B cell (primary cell): Measurements from ENCODE around the gene MBD6. TPM values are rescaled to one million over a fixed set of nuclear protein-coding genes. Genes with fewer than 3 reads are reported as not detected.

ENCODE experiments used
- ATAC-seq: fragments of 200-7000 bp; cut with Tn5 transposase; one replicate; pipeline ENCODE4 v1.10.0; 2021; ENCODE audit warnings: low read depth, mild to moderate bottlenecking, moderate number of reproducible peaks, moderate library complexity
- CTCF ChIA-PET: fragments of 350-600 bp; sonication (Branson Sonifier 250); formaldehyde crosslinking; loops from one replicate; lab custom pipeline; 2021; ENCODE audit warnings: antibody characterized with exemption, inconsistent platforms; lab: Charles Lee
- POLR2A ChIA-PET: fragments of 350-600 bp; sonication (Branson Sonifier 250); formaldehyde crosslinking; loops from one replicate; lab custom pipeline; 2021; ENCODE audit warnings: antibody characterized with exemption; lab: Charles Lee
- DNase-seq: peaks from one replicate; pipeline ENCODE4 v3.0.0; 2013
- H2AFZ ChIP-seq: 2 replicates; pipeline ENCODE4 v1.6.1; 2012; ENCODE audit warnings: mild to moderate bottlenecking, low read depth, low read length; ENCODE audit not compliant: insufficient read depth, poor library complexity, severe bottlenecking
- H3K27ac ChIP-seq, 2 donors: 1 replicate in 1 of 2; 2 replicates in 1 of 2; pipeline ENCODE4 v1.5.1; 2012 to 2013; ENCODE audit warnings: low read length in 2 of 2, mild to moderate bottlenecking in 2 of 2, moderate library complexity in 1 of 2
- H3K27me3 ChIP-seq, 4 experiments: fragments of 200-600 bp in 1 of 4; sonication (generic) in 1 of 4; replicated peaks in 1 of 4; 1 replicate in 2 of 4; 2 replicates in 2 of 4; pipeline versions ENCODE4 v1.6.1 to v1.7.0; 2013 to 2016; ENCODE audit warnings: low read length in 3 of 4, mild to moderate bottlenecking in 2 of 4, mixed read lengths in 1 of 4, moderate library complexity in 1 of 4; ENCODE audit not compliant: insufficient read depth in 4 of 4, control insufficient read depth in 3 of 4; ENCODE audit errors: control extremely low read depth in 1 of 4
- H3K36me3 ChIP-seq, 2 experiments: replicated peaks in 1 of 2; 1 replicate in 1 of 2; 2 replicates in 1 of 2; pipeline versions ENCODE4 v1.6.1 to v1.7.1; 2013; ENCODE audit warnings: low read length in 1 of 2; ENCODE audit not compliant: insufficient read depth in 2 of 2, control insufficient read depth in 1 of 2; ENCODE audit errors: control extremely low read depth in 1 of 2, extremely low read depth in 1 of 2
- H3K4me1 ChIP-seq, 2 donors: fragments of 200-600 bp in 1 of 2; sonication (generic) in 1 of 2; 1 replicate in 1 of 2; 2 replicates in 1 of 2; pipeline versions ENCODE4 v1.5.1 to v1.6.1; 2013 to 2017; ENCODE audit warnings: low read length in 2 of 2; ENCODE audit not compliant: control insufficient read depth in 2 of 2, insufficient read depth in 2 of 2
- H3K4me2 ChIP-seq: replicated peaks from 2 replicates; pipeline ENCODE3; 2012; ENCODE audit warnings: mild to moderate bottlenecking, low read depth, low read length; ENCODE audit not compliant: poor library complexity, severe bottlenecking
- H3K4me3 ChIP-seq, 5 experiments: fragments of 200-600 bp in 1 of 5; sonication (generic) in 1 of 5; 1 replicate in 3 of 5; 2 replicates in 2 of 5; pipeline versions ENCODE4 v1.5.1 to v1.7.0; 2011 to 2016; ENCODE audit warnings: low read length in 4 of 5, mild to moderate bottlenecking in 4 of 5, low read depth in 2 of 5, control low read depth in 1 of 5, moderate library complexity in 1 of 5; ENCODE audit not compliant: insufficient read depth in 1 of 5; ENCODE audit errors: control extremely low read depth in 1 of 5, extremely low read depth in 1 of 5
- H3K79me2 ChIP-seq: fragments of 200-600 bp; sonication (generic); one replicate; pipeline ENCODE4 v1.6.0; 2016; ENCODE audit warnings: low read length; ENCODE audit not compliant: control insufficient read depth, insufficient read depth
- H3K9ac ChIP-seq: fragments of 200-600 bp; sonication (generic); 2 replicates; pipeline ENCODE4 v1.6.1; 2017; ENCODE audit warnings: mild to moderate bottlenecking, low read length, moderate library complexity
- H3K9me3 ChIP-seq, 3 donors: one replicate each; pipeline versions ENCODE4 v1.6.1 to v1.7.1; 2013; ENCODE audit warnings: low read length in 2 of 3; ENCODE audit not compliant: control insufficient read depth in 2 of 3, insufficient read depth in 1 of 3; ENCODE audit errors: control extremely low read depth in 1 of 3
- H4K20me1 ChIP-seq: 2 replicates; pipeline ENCODE4 v1.6.0; 2012; ENCODE audit warnings: mild to moderate bottlenecking, low read length; ENCODE audit not compliant: insufficient read depth, control insufficient read depth, poor library complexity, severe bottlenecking
- H3K27ac Mint-ChIP-seq: one replicate; pipeline ENCODE4 v1.8.0; 2021; ENCODE audit warnings: mixed read lengths
- H3K27me3 Mint-ChIP-seq: one replicate; pipeline ENCODE4 v1.8.0; 2021; ENCODE audit warnings: mixed read lengths
- H3K4me1 Mint-ChIP-seq: one replicate; pipeline ENCODE4 v1.8.0; 2021; ENCODE audit warnings: mixed read lengths
- H3K4me3 Mint-ChIP-seq: one replicate; pipeline ENCODE4 v1.8.0; 2021; ENCODE audit warnings: mixed read lengths
- H3K9me3 Mint-ChIP-seq: one replicate; pipeline ENCODE4 v1.8.0; 2022; ENCODE audit warnings: mixed read lengths; ENCODE audit not compliant: insufficient read depth
- EZH2 ChIP-seq: IDR thresholded peaks from 2 replicates; pipeline ENCODE4 v1.6.1; 2012; ENCODE audit warnings: borderline replicate concordance, low read depth, mild to moderate bottlenecking, moderate library complexity, low read length; ENCODE audit not compliant: insufficient read depth, poor library complexity, severe bottlenecking
- WGBS: methylation state at CpG from one replicate; pipeline ENCODE4 v1.1.5; 2013; ENCODE audit warnings: missing lambda C conversion rate; ENCODE audit not compliant: insufficient coverage; 5-methylcytosine and 5-hydroxymethylcytosine counted together
- intact Hi-C: fragments of 100-400 bp; cut with micrococcal nuclease; formaldehyde crosslinking; loops from one replicate; pipeline ENCODE4 v1.10.0; 2022
- polyA plus RNA-seq: library from polyadenylated mRNA; depleted of rRNA; stranded (reverse); fragments of >200 nt; gene quantifications from 2 replicates; pipeline ENCODE4 v1.2.3, GENCODE V29; 2012
- total RNA-seq, 2 donors: library from RNA; stranded (reverse); fragments of 120-200 nt in 1 of 2; gene quantifications; 1 replicate in 1 of 2; 2 replicates in 1 of 2; pipeline versions ENCODE4 v1.2.3 to v1.2.4, GENCODE V29; 2013 to 2022
- TF ChIP-seq, protein P1 (sequence below): fragments of 200-600 bp; IDR thresholded peaks from one replicate; pipeline ENCODE4 v1.8.0; 2022; ENCODE audit warnings: antibody characterized with exemption, mild to moderate bottlenecking

The MBD6 gene
- total and polyA plus RNA-seq, 2 donors (not counting 1 experiment from before 2014, with no cell fraction given), result 39.4 to 121 TPM

DNA sequence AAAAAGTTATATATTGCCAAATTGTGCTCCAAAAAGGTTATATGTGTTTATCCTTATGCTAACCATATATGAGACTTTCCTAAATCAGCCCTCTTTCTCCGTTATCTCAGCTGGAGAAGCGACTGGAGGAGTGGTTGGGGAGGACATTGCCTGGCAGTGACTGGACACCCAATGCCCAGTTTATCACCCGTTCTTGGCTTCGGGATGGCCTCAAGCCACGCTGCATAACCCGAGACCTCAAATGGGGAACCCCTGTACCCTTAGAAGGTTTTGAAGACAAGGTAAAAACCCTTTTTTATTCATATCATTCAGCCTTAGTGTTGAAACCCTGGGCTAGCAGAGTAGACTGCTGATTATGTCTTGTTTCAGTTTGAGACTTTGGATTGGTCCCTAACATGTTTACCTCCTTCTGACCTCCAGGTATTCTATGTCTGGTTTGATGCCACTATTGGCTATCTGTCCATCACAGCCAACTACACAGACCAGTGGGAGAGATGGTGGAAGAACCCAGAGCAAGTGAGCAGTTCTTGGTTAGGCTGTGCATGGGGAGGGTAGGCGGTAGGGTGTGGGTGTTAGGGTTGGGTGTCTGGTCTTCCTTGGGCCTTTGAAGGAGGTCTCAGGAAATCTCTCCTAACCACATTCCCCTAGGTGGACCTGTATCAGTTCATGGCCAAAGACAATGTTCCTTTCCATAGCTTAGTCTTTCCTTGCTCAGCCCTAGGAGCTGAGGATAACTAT, 10.9 kb upstream of the MBD6 start:
- intact Hi-C loops, result no loop called here
- Histone ChIP-seq H3K4me3 (no peak overlapping the region), H3K9me3 (no peaks in the 10 kb centered on the region), H3K27ac (peak overlapping the region in 1 of 2 donors; percentile 20), H3K9ac (no peak overlapping the region), H3K4me2 (no peak overlapping the region), H3K27me3 (no peaks in the 10 kb centered on the region), H4K20me1 (peaks cover 5% of the 10 kb centered on the region), H3K36me3 (peaks cover 22 to 61% of the 10 kb centered on the region in 2 experiments), H2AFZ (no peak overlapping the region), H3K79me2 (peaks cover 3% of the 10 kb centered on the region), H3K4me1 (no peaks in the 10 kb centered on the region)
- no peaks in the 10 kb centered on the region for H3K4me1 Mint-ChIP-seq
- no peak for DNase-seq
- no peak overlapping the region for H3K4me3 Mint-ChIP-seq
- no peaks in the 10 kb centered on the region for H3K27me3 Mint-ChIP-seq
- no peak for ATAC-seq
- ChIA-PET POLR2A (interaction anchor here (0.7 kb wide), 1 partner anchor 9 kb away, joined by 5 read pairs; no protein-coding TSS in a partner anchor), CTCF (interaction anchor here (0.7 kb wide), 1 partner anchor 1278 kb away, joined by 4 read pairs; no protein-coding TSS in a partner anchor)
- H3K27ac Mint-ChIP-seq, result peak overlapping the region; percentile 29
- WGBS, result no CpG with 5 or more reads among the region's 7 CpGs
- H3K9me3 Mint-ChIP-seq, result no peaks in the 10 kb centered on the region
- no peak for TF ChIP-seq EZH2
- TF ChIP-seq, protein P1, sequence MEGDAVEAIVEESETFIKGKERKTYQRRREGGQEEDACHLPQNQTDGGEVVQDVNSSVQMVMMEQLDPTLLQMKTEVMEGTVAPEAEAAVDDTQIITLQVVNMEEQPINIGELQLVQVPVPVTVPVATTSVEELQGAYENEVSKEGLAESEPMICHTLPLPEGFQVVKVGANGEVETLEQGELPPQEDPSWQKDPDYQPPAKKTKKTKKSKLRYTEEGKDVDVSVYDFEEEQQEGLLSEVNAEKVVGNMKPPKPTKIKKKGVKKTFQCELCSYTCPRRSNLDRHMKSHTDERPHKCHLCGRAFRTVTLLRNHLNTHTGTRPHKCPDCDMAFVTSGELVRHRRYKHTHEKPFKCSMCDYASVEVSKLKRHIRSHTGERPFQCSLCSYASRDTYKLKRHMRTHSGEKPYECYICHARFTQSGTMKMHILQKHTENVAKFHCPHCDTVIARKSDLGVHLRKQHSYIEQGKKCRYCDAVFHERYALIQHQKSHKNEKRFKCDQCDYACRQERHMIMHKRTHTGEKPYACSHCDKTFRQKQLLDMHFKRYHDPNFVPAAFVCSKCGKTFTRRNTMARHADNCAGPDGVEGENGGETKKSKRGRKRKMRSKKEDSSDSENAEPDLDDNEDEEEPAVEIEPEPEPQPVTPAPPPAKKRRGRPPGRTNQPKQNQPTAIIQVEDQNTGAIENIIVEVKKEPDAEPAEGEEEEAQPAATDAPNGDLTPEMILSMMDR, result no peak

DNA sequence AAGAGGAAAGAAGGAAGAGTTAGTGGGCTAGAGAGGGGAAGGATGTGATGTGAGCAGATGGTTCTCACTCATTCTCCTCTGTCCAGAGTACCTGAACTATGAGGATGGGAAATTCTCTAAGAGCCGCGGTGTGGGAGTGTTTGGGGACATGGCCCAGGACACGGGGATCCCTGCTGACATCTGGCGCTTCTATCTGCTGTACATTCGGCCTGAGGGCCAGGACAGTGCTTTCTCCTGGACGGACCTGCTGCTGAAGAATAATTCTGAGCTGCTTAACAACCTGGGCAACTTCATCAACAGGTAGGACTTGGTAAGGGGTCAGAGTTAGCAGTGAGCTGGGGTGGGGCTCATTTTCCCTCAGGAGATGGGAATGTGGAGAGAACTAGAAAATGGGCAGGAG, 10.0 kb upstream of the MBD6 start:
- peaks cover 27 to 69% of the 10 kb centered on the region in 2 experiments for H3K36me3 ChIP-seq
- peak overlapping the region in 1 of 2 donors; percentile 20 for H3K27ac ChIP-seq
- ChIA-PET CTCF (no interaction called here), POLR2A (interaction anchor here (0.7 kb wide), 1 partner anchor 10 kb away, joined by 5 read pairs; no protein-coding TSS in a partner anchor)
- H3K27me3 ChIP-seq, result no peaks in the 10 kb centered on the region
- no peak overlapping the region for H2AFZ ChIP-seq
- TF ChIP-seq EZH2, result no peak
- TF ChIP-seq, protein P1, result no peak
- no peak overlapping the region for H3K9ac ChIP-seq
- Mint-ChIP-seq H3K4me1 (peaks cover 2% of the 10 kb centered on the region), H3K4me3 (no peak overlapping the region), H3K27me3 (no peaks in the 10 kb centered on the region), H3K27ac (peak overlapping the region; percentile 46), H3K9me3 (no peaks in the 10 kb centered on the region)
- intact Hi-C loops, result no loop called here
- WGBS, result 99% methylated on average over 6 of the region's 6 CpGs
- DNase-seq (no peak), ATAC-seq (no peak)
- H4K20me1 ChIP-seq, result peaks cover 5% of the 10 kb centered on the region
- H3K79me2 ChIP-seq, result peaks cover 3% of the 10 kb centered on the region
- no peak overlapping the region for H3K4me2 ChIP-seq
- no peak overlapping the region for H3K4me3 ChIP-seq
- H3K9me3 ChIP-seq, result no peaks in the 10 kb centered on the region
- no peaks in the 10 kb centered on the region for H3K4me1 ChIP-seq
